Measurements from ENCODE around the gene ELAVL3. TPM values are rescaled to one million over a fixed set of nuclear protein-coding genes. Genes with fewer than 3 reads are reported as not detected.

ELAVL3 gene
- total RNA-seq, 4 donors from 2014 or later = not detected

DNA sequence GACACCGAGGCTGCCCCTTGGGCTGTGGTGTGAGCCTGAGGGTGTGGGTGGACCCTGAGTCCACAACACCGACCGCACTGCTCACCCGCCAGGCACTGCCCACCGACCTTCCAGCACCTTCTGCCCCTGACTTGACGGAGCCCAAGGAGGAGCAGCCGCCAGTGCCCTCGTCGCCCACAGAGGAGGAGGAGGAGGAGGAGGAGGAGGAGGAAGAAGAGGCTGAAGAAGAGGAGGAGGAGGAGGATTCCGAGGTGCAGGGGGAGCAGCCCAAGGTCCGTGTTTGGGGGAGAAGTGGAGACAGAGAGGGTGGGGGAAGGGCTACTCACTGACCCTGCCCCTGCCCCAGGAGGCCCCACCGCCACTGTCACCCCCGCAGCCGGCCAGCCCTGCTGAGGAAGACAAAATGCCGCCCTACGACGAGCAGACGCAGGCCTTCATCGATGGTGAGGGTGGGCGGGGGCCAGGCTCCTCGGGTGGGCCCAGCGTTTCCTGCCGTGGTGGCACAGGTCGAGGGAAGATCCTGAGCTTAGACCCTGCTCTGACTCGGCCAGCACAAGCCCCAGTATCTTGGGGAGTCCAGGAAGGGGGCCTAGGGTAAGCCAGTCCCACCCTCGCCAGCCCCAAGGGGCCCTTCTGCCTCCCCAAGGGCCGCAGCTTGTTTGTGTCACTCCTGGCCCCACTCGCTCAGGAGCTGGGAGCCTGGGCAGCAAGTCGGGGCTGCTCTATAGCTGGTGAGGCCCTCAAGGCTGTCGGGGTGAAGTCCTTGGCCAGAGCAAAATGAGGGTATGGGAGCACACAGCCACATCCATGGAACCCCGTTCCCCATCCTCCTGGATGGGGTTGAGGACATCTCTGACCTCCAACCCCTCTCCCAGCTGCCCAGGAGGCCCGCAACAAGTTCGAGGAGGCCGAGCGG lies 33.2 kb downstream of the ELAVL3 start:
- Histone ChIP-seq H3K27ac (no peak overlapping the region), H3K9me3 (no peaks in the 10 kb centered on the region), H3K36me3 (peaks cover 0 to 58% of the 10 kb centered on the region in 2 donors), H3K27me3 (peaks cover 2 to 5% (median 5%) of the 10 kb centered on the region in 3 donors), H3K4me1 (no peaks in the 10 kb centered on the region), H3K4me3 (no peak overlapping the region)
- ATAC-seq = no peak
- no peak for DNase-seq
- TF ChIP-seq CTCF (IDR thresholded peaks at IDR 0.05 in 4 of 5, conservative IDR thresholded peaks at IDR 0.05 in 1 of 5) (no peak), POLR2A (IDR thresholded peaks at IDR 0.05) (no peak)
- in situ Hi-C loops (cut with MboI; ENCODE audit: low sequenced_read_pairs in 4 of 4) = no loop called here
- intact Hi-C loops (cut with DNase I; ENCODE audit: low total_unique reads) = loop anchor here (5.0 kb wide), 1 partner anchor 150 kb away; the partner anchor contains the start of gene TSPAN16

DNA sequence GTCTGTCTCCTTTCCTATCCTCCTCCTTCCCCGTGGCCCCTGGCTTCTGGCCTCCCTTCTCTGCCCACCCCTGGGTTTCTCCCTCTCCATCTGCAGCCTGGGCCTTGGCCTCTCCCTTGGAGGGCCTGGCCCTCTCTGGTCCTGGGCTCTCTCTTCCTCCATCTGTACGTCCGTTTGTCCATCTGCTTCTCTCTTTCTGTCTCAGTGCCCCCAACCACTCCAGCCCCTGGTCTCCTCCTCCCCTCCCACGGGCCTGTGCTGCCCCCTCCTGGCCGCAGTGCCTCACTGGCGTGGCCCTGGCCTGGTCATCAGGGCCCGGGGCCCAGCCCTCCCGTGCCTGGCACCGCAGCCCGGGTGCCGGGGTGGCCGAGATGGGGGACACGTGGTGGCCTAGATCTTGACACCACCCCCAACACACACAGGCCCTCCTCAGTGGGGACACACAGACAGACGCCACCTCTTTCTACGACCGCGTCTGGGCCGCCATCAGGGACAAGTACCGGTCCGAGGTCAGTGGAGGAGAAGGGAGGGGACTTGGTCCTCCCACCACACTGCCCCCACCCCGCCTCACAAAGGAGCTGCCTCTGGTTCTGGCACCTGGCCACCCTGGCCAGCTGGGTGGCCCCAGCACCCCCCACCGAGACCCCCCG lies 34.1 kb downstream of the ELAVL3 start:
- ATAC-seq = no peak
- intact Hi-C loops (cut with DNase I; ENCODE audit: low total_unique reads) (loop anchor here (5.0 kb wide), 1 partner anchor 149 kb away; the partner anchor contains the start of gene TSPAN16), in situ Hi-C loops (cut with MboI; ENCODE audit: low sequenced_read_pairs in 4 of 4) (no loop called here)
- Histone ChIP-seq H3K27ac (no peak overlapping the region), H3K27me3 (peaks cover 0 to 3% (median 0%) of the 10 kb centered on the region in 3 donors), H3K36me3 (peaks cover 0 to 65% of the 10 kb centered on the region in 2 donors), H3K4me3 (no peak overlapping the region), H3K9me3 (no peaks in the 10 kb centered on the region), H3K4me1 (no peaks in the 10 kb centered on the region)
- peak; percentile 43 to 73 (median 68) for TF ChIP-seq CTCF (IDR thresholded peaks at IDR 0.05 in 4 of 5, conservative IDR thresholded peaks at IDR 0.05 in 1 of 5)
- no peak for TF ChIP-seq POLR2A (IDR thresholded peaks at IDR 0.05)
- no peak for DNase-seq

GRCh38 chr19:11446271-11446651 lies 34.6 kb downstream of the ELAVL3 start:
- ATAC-seq (no peak), DNase-seq (no peak)
- no peak for TF ChIP-seq CTCF (IDR thresholded peaks at IDR 0.05 in 4 of 5, conservative IDR thresholded peaks at IDR 0.05 in 1 of 5)
- TF ChIP-seq POLR2A (IDR thresholded peaks at IDR 0.05) = no peak
- Histone ChIP-seq H3K4me1 (no peaks in the 10 kb centered on the region), H3K27ac (no peak overlapping the region), H3K4me3 (no peak overlapping the region), H3K36me3 (peaks cover 0 to 71% of the 10 kb centered on the region in 2 donors), H3K9me3 (no peaks in the 10 kb centered on the region), H3K27me3 (no peaks in the 10 kb centered on the region)
- in situ Hi-C loops (cut with MboI; ENCODE audit: low sequenced_read_pairs in 4 of 4) (no loop called here), intact Hi-C loops (cut with DNase I; ENCODE audit: low total_unique reads) (loop anchor here (5.0 kb wide), 1 partner anchor 149 kb away; the partner anchor contains the start of gene TSPAN16)

DNA sequence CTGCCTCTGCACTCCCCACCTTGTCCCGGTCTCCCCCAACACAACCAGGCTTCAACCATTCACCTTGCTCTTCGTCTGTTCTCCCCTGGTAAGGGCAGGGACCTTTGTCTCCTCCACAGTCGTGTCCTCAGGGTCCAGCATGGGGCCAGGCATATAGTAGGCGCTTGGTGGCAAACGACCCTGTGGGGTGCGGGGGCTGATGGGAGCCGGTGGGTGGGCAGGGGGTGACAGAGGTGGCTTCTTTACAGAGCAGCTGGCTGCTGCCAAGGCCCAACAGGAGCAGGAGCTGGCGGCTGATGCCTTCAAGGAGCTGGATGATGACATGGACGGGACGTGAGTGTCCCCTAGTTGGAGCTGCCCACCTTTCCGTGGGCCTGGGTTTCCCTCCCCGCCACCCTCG lies 35.7 kb downstream of the ELAVL3 start:
- no peak overlapping the region for H3K4me3 ChIP-seq
- in situ Hi-C loops (cut with MboI; ENCODE audit: low sequenced_read_pairs in 4 of 4) (no loop called here), intact Hi-C loops (cut with DNase I; ENCODE audit: low total_unique reads) (loop anchor here (5.0 kb wide), 1 partner anchor 148 kb away; the partner anchor contains the start of gene TSPAN16)
- no peaks in the 10 kb centered on the region for H3K9me3 ChIP-seq
- H3K4me1 ChIP-seq = no peaks in the 10 kb centered on the region
- TF ChIP-seq POLR2A (IDR thresholded peaks at IDR 0.05) = no peak
- TF ChIP-seq CTCF (IDR thresholded peaks at IDR 0.05 in 4 of 5, conservative IDR thresholded peaks at IDR 0.05 in 1 of 5) = no peak
- no peak for ATAC-seq
- H3K27ac ChIP-seq = no peak overlapping the region
- no peaks in the 10 kb centered on the region for H3K27me3 ChIP-seq
- DNase-seq = no peak
- H3K36me3 ChIP-seq = peaks cover 0 to 82% of the 10 kb centered on the region in 2 donors

Data from gastrocnemius medialis (tissue), 4 donors.